Measurements from ENCODE around the gene CAMTA1.

Gene CAMTA1

GRCh38 chr1:7528386-7529198 lies 743.3 kb downstream of the CAMTA1 start:
- DNase-seq = no peak
- Histone ChIP-seq H3K27ac (ENCODE audit: low read length) (no peak overlapping the region), H3K9me2 (replicated peaks; ENCODE audit: insufficient read depth, low read length) (no peaks in the 10 kb centered on the region), H3K36me3 (replicated peaks; ENCODE audit: insufficient read depth, low read length) (no peaks in the 10 kb centered on the region), H4K20me1 (ENCODE audit: insufficient read depth, low read length) (no peaks in the 10 kb centered on the region), H3K4me1 (ENCODE audit: low read length) (no peaks in the 10 kb centered on the region), H3K27me3 (replicated peaks; ENCODE audit: insufficient read depth, low read length) (peaks cover 93% of the 10 kb centered on the region), H3K9ac (ENCODE audit: low read length) (no peak overlapping the region), H3K4me3 (ENCODE audit: low read length) (no peak overlapping the region), H3K79me2 (ENCODE audit: low read length) (no peaks in the 10 kb centered on the region), H2AFZ (ENCODE audit: low read length) (no peak overlapping the region), H3K9me3 (replicated peaks; ENCODE audit: insufficient read depth, low read length) (no peaks in the 10 kb centered on the region), H3F3A (ENCODE audit: insufficient read depth, low read length) (no peaks in the 10 kb centered on the region), H3K4me2 (ENCODE audit: low read depth, low read length) (no peak overlapping the region)
- TF ChIP-seq EZH2phosphoT487 (IDR thresholded peaks at IDR 0.05; ENCODE audit: low read length) (no peak), EZH2 (optimal IDR thresholded peaks at IDR 0.05; ENCODE audit: low read depth, low read length) (no peak), CTCF (IDR thresholded peaks at IDR 0.05; ENCODE audit: low read length) (no peak)

GRCh38 chr1:7529917-7530316 lies 744.7 kb downstream of the CAMTA1 start:
- peaks cover 94% of the 10 kb centered on the region for H3K27me3 ChIP-seq (replicated peaks; ENCODE audit: insufficient read depth, low read length)
- no peaks in the 10 kb centered on the region for H3F3A ChIP-seq (ENCODE audit: insufficient read depth, low read length)
- H3K4me3 ChIP-seq (ENCODE audit: low read length) = no peak overlapping the region
- H3K79me2 ChIP-seq (ENCODE audit: low read length) = no peaks in the 10 kb centered on the region
- DNase-seq = no peak
- no peaks in the 10 kb centered on the region for H3K9me3 ChIP-seq (replicated peaks; ENCODE audit: insufficient read depth, low read length)
- H3K36me3 ChIP-seq (replicated peaks; ENCODE audit: insufficient read depth, low read length) = no peaks in the 10 kb centered on the region
- H3K4me2 ChIP-seq (ENCODE audit: low read depth, low read length) = no peak overlapping the region
- TF ChIP-seq CTCF (IDR thresholded peaks at IDR 0.05; ENCODE audit: low read length) (no peak), EZH2phosphoT487 (IDR thresholded peaks at IDR 0.05; ENCODE audit: low read length) (no peak), EZH2 (optimal IDR thresholded peaks at IDR 0.05; ENCODE audit: low read depth, low read length) (no peak)
- H2AFZ ChIP-seq (ENCODE audit: low read length) = no peak overlapping the region
- H3K9me2 ChIP-seq (replicated peaks; ENCODE audit: insufficient read depth, low read length) = no peaks in the 10 kb centered on the region
- no peak overlapping the region for H3K27ac ChIP-seq (ENCODE audit: low read length)
- H4K20me1 ChIP-seq (ENCODE audit: insufficient read depth, low read length) = no peaks in the 10 kb centered on the region
- H3K9ac ChIP-seq (ENCODE audit: low read length) = no peak overlapping the region
- no peaks in the 10 kb centered on the region for H3K4me1 ChIP-seq (ENCODE audit: low read length)

GRCh38 chr1:7531562-7532340 lies 746.5 kb downstream of the CAMTA1 start:
- no peak overlapping the region for H3K27ac ChIP-seq (ENCODE audit: low read length)
- no peaks in the 10 kb centered on the region for H3K9me2 ChIP-seq (replicated peaks; ENCODE audit: insufficient read depth, low read length)
- no peak for DNase-seq
- TF ChIP-seq EZH2 (optimal IDR thresholded peaks at IDR 0.05; ENCODE audit: low read depth, low read length) (no peak), CTCF (IDR thresholded peaks at IDR 0.05; ENCODE audit: low read length) (no peak), EZH2phosphoT487 (IDR thresholded peaks at IDR 0.05; ENCODE audit: low read length) (no peak)
- no peaks in the 10 kb centered on the region for H3K4me1 ChIP-seq (ENCODE audit: low read length)
- H4K20me1 ChIP-seq (ENCODE audit: insufficient read depth, low read length) = no peaks in the 10 kb centered on the region
- no peaks in the 10 kb centered on the region for H3K9me3 ChIP-seq (replicated peaks; ENCODE audit: insufficient read depth, low read length)
- no peak overlapping the region for H3K4me3 ChIP-seq (ENCODE audit: low read length)
- no peaks in the 10 kb centered on the region for H3F3A ChIP-seq (ENCODE audit: insufficient read depth, low read length)
- peaks cover 94% of the 10 kb centered on the region for H3K27me3 ChIP-seq (replicated peaks; ENCODE audit: insufficient read depth, low read length)
- H3K9ac ChIP-seq (ENCODE audit: low read length) = no peak overlapping the region
- no peaks in the 10 kb centered on the region for H3K79me2 ChIP-seq (ENCODE audit: low read length)
- no peak overlapping the region for H2AFZ ChIP-seq (ENCODE audit: low read length)
- no peak overlapping the region for H3K4me2 ChIP-seq (ENCODE audit: low read depth, low read length)
- H3K36me3 ChIP-seq (replicated peaks; ENCODE audit: insufficient read depth, low read length) = no peaks in the 10 kb centered on the region
